Activated naive CD8-positive, alpha-beta T cell treated with anti-CD3 and anti-CD28 coated beads, Interleukin-2, amount 10 ng/mL, durations not matched to agents 7 days and 5 days (primary cell): ENCODE measurements around the gene PDGFB. TPM values are rescaled to one million over a fixed set of nuclear protein-coding genes. Genes with fewer than 3 reads are reported as not detected.

Experiments used
- ATAC-seq: fragments of 150-1000 bp; cut with Tn5 transposase; one replicate; pipeline ENCODE4 v1.10.0; 2021; ENCODE audit warnings: low read depth, moderate library complexity
- POLR2A ChIA-PET: fragments of 350-600 bp; sonication (Branson Sonifier 250); formaldehyde crosslinking; loops from one replicate; lab custom pipeline; 2021; ENCODE audit warnings: antibody characterized with exemption; lab: Charles Lee
- DNase-seq: peaks from one replicate; pipeline ENCODE4 v3.0.0; 2021
- H3K27ac Mint-ChIP-seq: one replicate; pipeline ENCODE4 v1.8.0; 2022; ENCODE audit warnings: mild to moderate bottlenecking, mixed read lengths
- H3K27me3 Mint-ChIP-seq: one replicate; pipeline ENCODE4 v1.8.0; 2022; ENCODE audit warnings: mild to moderate bottlenecking, moderate library complexity, mixed read lengths
- H3K36me3 Mint-ChIP-seq: one replicate; pipeline ENCODE4 v1.8.0; 2021; ENCODE audit warnings: mild to moderate bottlenecking, mixed read lengths
- H3K4me1 Mint-ChIP-seq: one replicate; pipeline ENCODE4 v1.8.0; 2021; ENCODE audit warnings: mixed read lengths
- H3K4me3 Mint-ChIP-seq: one replicate; pipeline ENCODE4 v1.8.0; 2022; ENCODE audit warnings: mild to moderate bottlenecking, moderate library complexity, mixed read lengths
- H3K9me3 Mint-ChIP-seq: one replicate; pipeline ENCODE4 v1.8.0; 2021; ENCODE audit warnings: mixed read lengths
- total RNA-seq, 2 experiments: library from RNA; stranded (reverse); gene quantifications; one replicate each; pipeline ENCODE4 v1.2.3, GENCODE V29; 2021

Gene PDGFB
- total RNA-seq, 2 experiments from 2014 or later: 7.2 to 7.9 TPM

DNA sequence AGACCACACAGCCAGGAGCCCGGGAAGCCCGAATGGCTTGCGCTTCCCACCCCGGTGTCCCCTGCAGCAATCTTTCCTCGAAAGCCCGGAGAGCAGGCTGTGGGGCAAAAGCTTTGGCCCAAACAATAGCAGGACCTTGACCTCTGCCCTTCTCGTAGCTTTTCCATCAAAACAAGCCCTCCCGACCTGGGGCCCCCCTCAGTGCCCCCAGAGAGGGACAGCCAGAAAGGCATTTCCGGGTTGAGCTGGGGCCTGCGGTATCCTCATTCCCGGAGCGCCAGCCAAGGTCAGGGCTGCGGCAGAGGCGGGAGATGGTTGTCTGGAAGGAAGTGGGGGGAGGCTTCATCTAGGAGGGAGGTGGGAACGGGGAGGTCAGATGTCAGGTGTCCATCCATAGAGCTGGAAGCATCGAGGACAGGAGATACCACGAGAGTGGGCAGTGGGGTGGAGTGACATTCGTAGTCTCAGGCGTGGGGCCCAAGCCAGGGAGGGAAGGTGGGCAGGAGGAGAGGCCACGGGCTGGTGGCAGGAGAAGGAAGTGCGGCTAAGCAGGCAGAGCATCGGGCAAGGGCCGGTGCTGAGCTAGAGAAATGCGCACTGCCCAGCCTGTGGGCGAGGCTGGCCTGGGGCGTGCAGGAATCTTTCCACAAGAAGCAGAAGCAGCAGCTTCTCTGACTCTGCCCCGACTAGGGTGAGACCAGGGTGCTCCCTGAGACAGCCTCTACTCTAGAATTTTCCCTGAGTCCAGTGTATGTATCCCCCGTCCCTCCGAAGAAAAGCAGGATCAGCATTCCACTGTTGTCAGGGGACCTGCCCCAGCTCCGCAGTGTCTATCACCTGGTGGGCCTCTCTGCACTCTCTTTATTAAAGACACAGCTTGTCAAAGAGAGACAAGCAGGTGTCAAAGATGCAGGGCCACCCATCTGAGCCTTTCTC, 14.3 kb downstream of the PDGFB start:
- Mint-ChIP-seq H3K9me3 (no peaks in the 10 kb centered on the region), H3K36me3 (no peaks in the 10 kb centered on the region)
- POLR2A ChIA-PET: interaction anchor here (0.8 to 1.3 kb wide), 2 partner anchors 15 to 28 kb away, joined by 3 read pairs; no protein-coding TSS in a partner anchor

DNA sequence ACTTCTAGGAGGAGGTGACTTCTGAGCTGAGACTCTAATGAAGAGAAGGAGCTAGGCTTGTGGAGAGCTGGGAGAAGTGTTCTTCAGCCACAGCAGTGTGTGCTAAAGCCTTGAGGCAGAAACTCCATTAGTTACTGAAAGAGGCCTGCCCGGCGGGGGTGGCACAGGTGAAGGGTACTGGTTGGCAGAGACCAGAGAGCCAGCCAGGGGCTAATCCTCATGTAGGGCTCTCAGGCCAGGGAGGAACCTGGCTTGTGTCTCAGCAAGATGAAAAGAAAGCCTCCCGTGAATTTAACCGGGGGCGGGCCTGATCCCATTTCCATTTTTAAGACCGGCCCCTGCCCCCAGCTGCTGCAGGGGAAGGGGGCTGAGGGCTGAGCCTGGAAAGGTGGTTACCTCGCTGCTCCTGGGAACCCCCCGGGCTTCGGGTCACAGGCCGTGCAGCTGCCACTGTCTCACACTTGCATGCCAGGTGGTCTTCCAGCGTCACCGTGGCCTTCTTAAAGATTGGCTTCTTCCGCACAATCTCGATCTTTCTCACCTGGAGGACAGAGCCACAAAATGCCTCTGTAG, 15.0 kb downstream of the PDGFB start:
- Mint-ChIP-seq H3K36me3 (no peaks in the 10 kb centered on the region), H3K27me3 (peaks cover 46% of the 10 kb centered on the region)
- DNase-seq: no peak

More for the DNA sequence above, 14.3 kb downstream of the PDGFB start:
- Mint-ChIP-seq H3K4me1 (peaks cover 9% of the 10 kb centered on the region), H3K4me3 (no peak overlapping the region), H3K27me3 (peaks cover 50% of the 10 kb centered on the region), H3K27ac (no peak overlapping the region)
- ATAC-seq (no peak), DNase-seq (no peak)

DNA sequence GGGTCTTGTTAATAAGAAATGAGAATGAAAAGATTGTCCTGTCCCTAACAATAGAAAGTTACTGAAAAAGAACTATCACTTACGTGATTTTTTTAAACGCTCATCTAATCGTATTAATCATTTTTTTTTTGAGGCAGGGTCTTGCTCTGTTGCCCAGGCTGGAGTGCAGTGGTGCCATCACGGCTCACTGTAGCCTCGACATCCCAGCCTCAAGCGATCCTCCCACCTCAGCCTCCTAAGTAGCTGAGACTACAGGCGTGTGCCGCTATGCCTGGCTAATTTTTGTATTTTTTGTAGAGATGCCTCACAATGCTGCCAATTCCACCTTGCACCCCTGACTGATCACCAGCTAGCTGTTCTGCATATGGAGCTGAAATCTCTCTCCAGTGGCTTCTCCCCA, 15.7 kb downstream of the PDGFB start:
- Mint-ChIP-seq H3K27ac (no peak overlapping the region), H3K27me3 (peaks cover 39% of the 10 kb centered on the region), H3K36me3 (no peaks in the 10 kb centered on the region), H3K4me3 (no peak overlapping the region), H3K9me3 (no peaks in the 10 kb centered on the region), H3K4me1 (peaks cover 6% of the 10 kb centered on the region)
- ATAC-seq: no peak
- DNase-seq: no peak
- POLR2A ChIA-PET: no interaction called here

More for the DNA sequence above, 15.0 kb downstream of the PDGFB start:
- no peak for ATAC-seq
- POLR2A ChIA-PET: no interaction called here
- no peak overlapping the region for H3K4me3 Mint-ChIP-seq
- no peak overlapping the region for H3K27ac Mint-ChIP-seq
- H3K4me1 Mint-ChIP-seq: peaks cover 7% of the 10 kb centered on the region
- H3K9me3 Mint-ChIP-seq: no peaks in the 10 kb centered on the region

DNA sequence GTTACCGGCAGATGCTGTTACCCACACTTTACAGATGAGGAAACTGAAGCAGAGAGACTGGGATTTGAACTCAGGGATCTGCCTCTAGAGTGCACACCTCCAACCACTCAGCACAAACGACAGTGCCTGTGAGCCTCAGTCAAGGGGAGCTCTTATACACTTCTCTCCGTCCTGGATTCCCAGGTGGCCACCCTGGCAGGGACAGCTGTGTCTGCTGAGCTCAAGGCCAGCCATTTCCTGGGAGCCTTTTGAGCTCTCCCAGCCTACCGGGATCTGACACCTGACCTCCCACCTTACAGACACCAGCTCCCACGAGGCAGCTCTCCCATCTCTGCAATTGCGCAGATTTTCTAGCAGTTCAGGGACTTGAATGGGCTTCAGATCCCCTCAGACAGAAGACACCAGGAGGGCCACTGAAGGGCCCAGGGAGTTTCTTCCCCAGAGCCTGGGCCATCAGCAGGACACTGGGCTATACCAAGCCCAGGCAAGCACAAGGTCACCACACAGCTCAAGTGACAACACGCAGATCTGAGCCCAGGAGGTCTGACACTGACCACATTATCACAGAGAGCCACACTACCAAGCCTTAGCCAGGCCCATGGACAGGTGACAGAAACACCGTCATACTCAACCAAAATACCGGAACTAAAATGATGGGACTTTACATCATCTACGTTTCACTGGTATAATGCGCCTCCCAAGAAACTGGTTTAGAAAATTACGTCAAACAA, 17.1 kb downstream of the PDGFB start:
- Mint-ChIP-seq H3K9me3 (no peaks in the 10 kb centered on the region), H3K27me3 (peaks cover 36% of the 10 kb centered on the region), H3K4me1 (peaks cover 11% of the 10 kb centered on the region), H3K27ac (no peak overlapping the region), H3K4me3 (no peak overlapping the region), H3K36me3 (no peaks in the 10 kb centered on the region)
- ATAC-seq (no peak), DNase-seq (no peak)
- POLR2A ChIA-PET: no interaction called here

DNA sequence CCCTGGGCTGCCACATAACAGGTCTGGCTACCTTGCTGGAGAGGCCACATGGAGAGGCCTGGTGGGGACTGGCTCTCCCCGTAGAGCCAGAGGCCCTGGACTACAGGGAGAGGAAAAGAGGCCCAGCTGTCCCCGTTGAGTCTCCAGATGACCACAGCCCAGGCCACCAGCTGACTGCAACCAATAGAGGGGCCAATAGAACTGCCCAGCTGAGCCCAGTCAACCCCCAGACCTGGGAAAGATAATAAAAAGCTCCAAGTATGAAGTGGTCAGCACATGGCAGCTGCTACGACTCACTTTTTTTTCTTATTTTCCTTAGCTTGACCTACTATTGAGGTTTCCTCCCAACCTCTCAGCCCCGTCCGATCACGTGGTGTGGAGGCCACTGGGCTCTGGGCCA, 18.4 kb downstream of the PDGFB start:
- H3K36me3 Mint-ChIP-seq: no peaks in the 10 kb centered on the region
- DNase-seq (no peak), ATAC-seq (no peak)
- POLR2A ChIA-PET: no interaction called here
- H3K4me3 Mint-ChIP-seq: no peak overlapping the region
- peaks cover 11% of the 10 kb centered on the region for H3K4me1 Mint-ChIP-seq
- peaks cover 31% of the 10 kb centered on the region for H3K27me3 Mint-ChIP-seq
- no peaks in the 10 kb centered on the region for H3K9me3 Mint-ChIP-seq
- H3K27ac Mint-ChIP-seq: no peak overlapping the region

DNA sequence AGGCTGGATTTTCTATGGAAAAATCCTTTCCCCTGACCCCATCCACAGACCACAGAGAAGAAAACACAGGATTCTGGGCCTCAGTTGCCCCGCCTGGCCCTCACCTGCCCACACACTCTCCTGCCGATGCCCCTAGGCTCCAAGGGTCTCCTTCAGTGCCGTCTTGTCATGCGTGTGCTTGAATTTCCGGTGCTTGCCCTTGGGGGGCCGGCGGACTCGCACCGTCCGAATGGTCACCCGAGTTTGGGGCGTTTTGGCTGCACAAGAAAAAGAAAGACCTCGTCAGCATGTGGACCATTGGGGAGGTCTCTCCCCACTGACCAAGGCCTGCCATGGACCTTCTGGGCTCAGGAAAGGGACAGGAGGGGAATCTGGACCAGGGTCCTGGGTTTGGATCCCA, 19.2 kb downstream of the PDGFB start:
- Mint-ChIP-seq H3K4me1 (peaks cover 11% of the 10 kb centered on the region), H3K27me3 (peaks cover 28% of the 10 kb centered on the region), H3K9me3 (no peaks in the 10 kb centered on the region), H3K36me3 (no peaks in the 10 kb centered on the region), H3K27ac (no peak overlapping the region), H3K4me3 (no peak overlapping the region)
- no peak for DNase-seq
- ATAC-seq: no peak
- POLR2A ChIA-PET: no interaction called here

DNA sequence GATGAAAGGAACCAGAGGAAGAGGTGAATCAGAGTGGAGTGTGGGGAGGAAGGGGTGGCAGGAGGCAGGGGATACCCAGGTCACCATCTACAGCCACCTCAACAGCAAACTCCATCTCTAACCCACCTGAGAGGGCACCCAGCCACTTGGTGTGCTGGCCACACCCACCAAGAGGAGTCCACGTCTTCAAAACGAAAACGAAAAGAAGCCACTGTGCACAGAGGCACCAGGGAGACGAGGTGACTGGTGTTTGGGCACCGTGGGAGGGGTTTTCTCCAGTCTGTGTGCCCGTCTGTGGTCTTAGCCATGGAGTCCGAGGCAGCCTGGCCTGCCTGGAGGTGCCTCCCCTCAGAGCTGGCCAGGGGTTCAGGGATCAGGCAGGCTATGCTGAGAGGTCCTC, 20.2 kb downstream of the PDGFB start:
- Mint-ChIP-seq H3K36me3 (no peaks in the 10 kb centered on the region), H3K27ac (no peak overlapping the region)

DNA sequence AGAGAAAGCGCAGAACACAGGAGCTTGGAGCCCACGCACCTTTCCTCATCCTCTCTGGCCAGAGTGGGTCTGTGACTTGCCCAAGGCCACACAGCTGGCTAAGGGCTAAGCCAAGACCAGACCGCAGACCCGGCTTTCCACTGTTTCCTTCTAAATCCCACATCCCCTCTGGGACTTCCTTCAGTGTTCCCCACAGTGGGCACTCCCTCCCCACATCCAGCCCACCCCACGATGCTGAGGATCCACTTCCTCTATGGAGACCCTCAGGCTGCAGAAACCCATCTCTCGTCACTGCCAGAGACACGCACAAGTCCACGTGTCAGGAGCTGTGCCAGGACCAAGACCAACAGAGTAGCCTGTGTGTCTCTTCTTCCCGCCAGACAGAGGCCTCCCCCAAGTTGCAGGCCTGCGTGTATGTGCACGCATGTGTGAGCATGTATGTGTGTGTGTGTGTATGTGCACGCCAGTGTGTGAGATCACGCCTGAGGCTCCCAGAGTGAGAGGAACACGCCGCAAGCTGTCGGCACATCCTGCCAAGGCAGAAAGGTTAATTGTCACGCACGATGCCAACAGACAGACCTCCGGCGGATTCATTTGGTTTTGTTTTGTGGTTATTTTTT, 21.6 kb downstream of the PDGFB start:
- H3K4me1 Mint-ChIP-seq: peaks cover 7% of the 10 kb centered on the region
- H3K27me3 Mint-ChIP-seq: peaks cover 17% of the 10 kb centered on the region
- peak overlapping the region; percentile 47 for H3K27ac Mint-ChIP-seq
- peaks cover 2% of the 10 kb centered on the region for H3K9me3 Mint-ChIP-seq
- no peak for DNase-seq
- peak; percentile 48 for ATAC-seq
- no peak overlapping the region for H3K4me3 Mint-ChIP-seq
- no peaks in the 10 kb centered on the region for H3K36me3 Mint-ChIP-seq
- POLR2A ChIA-PET: no interaction called here

More for the DNA sequence above, 20.2 kb downstream of the PDGFB start:
- POLR2A ChIA-PET: no interaction called here
- Mint-ChIP-seq H3K9me3 (peaks cover 2% of the 10 kb centered on the region), H3K4me3 (no peak overlapping the region), H3K4me1 (peaks cover 7% of the 10 kb centered on the region), H3K27me3 (peaks cover 24% of the 10 kb centered on the region)
- DNase-seq (no peak), ATAC-seq (peak; percentile 27)

DNA sequence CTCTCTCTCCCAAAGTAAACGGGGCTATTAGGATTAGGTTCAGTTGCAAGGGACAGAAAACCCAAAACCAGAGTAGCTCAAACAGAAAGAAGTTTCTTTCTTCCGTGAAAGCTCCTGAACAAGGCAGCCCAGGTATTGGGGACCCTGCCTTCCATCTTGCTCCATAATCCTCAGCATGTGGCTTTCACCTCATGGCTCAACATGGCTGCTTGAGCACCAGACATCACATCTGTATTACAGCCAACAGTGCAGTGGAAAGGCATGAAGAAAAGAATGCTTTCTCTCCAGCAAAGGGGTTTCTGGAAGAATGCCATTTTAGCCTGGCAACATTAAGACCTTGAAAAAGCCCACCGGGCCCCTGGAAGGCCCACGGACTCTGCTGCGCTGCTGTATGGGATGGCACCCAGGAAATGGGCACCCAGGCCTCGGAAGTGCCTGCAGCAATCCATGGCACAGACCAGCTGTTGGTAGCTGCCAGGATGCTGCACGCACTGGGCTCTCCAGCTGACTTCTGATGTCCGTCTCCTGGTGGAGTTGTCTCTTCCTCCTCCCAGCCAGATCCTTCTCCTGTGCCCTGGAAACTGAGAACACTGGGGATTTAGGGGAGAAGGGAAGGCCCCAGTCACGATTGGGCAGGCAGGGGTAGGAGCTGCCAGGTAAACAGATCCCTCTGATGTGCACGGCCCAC, 22.6 kb downstream of the PDGFB start:
- Mint-ChIP-seq H3K4me1 (peaks cover 7% of the 10 kb centered on the region), H3K27me3 (peaks cover 24% of the 10 kb centered on the region), H3K27ac (no peak overlapping the region), H3K36me3 (no peaks in the 10 kb centered on the region), H3K9me3 (peaks cover 2% of the 10 kb centered on the region), H3K4me3 (no peak overlapping the region)
- POLR2A ChIA-PET: interaction anchor here (1.5 kb wide), 1 partner anchor 13 kb away, joined by 5 read pairs; no protein-coding TSS in a partner anchor
- DNase-seq (no peak), ATAC-seq (no peak)

DNA sequence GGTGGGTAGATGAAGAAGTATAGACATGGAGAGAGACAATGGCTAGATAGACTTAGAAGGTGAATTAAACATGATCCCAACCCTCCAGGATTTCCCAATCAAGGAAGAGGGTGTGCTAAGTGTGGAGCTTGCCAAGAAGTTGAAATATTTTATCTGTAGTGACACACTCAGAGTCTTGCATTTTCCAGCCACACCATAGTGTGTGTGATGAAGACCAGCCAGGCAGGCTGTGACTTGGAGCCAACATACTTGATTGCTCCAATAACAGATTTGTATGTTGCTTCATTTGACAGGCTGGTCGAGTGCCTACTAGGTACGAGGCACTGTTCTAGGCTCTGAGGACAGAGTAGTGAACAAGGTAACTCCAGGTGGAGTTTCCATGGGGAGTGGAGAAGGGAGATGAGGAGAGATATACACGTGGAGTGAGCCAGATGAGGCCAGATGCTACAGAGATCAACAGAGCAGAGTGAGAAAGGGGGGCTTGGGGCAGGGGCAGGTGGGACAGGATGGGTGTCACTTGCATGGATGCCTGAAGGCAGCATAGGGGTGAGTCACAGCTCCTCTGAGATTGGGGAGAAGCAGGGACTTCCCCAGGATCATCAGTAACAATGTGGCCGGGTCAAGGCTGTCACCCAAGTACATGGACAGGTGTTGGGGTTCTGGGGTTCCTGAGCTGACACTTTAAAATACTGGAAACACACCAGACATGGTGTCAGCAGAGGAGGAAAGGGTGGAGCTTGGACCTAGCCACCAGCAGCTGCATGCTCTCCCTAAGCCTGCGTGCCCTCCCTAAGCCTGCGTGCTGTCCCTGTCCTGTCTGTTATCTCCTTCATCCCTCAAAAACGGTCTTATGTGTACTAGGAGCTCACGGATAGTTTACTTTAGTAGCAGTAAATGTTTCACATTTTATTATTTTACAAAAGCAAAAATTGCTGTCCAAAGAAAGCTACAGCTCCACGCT, 23.6 kb downstream of the PDGFB start:
- peak; percentile 3 for DNase-seq
- peak overlapping the region; percentile 44 for H3K27ac Mint-ChIP-seq
- H3K36me3 Mint-ChIP-seq: no peaks in the 10 kb centered on the region
- H3K27me3 Mint-ChIP-seq: peaks cover 26% of the 10 kb centered on the region
- H3K4me1 Mint-ChIP-seq: peaks cover 7% of the 10 kb centered on the region
- no peak for ATAC-seq
- peaks cover 2% of the 10 kb centered on the region for H3K9me3 Mint-ChIP-seq
- POLR2A ChIA-PET: interaction anchor here (1.5 kb wide), 1 partner anchor 12 kb away, joined by 5 read pairs; no protein-coding TSS in a partner anchor
- H3K4me3 Mint-ChIP-seq: no peak overlapping the region

DNA sequence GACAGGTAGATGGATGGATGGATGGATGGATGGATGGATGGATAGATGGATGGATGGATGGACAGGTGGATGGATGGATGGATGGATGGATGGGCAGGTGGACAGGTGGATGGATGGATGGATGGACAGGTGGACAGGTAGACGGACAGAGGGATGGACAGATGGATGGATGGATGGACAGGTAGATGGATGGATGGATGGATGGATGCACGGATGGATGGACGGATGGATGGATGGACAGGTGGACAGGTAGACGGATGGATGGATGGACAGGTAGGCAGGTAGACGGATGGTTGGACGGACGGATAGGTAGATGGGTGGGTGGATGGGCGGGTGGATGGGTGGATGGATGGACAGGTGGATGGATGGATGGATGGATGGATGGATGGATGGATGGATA, 24.3 kb downstream of the PDGFB start:
- peaks cover 7% of the 10 kb centered on the region for H3K4me1 Mint-ChIP-seq
- ATAC-seq (no peak), DNase-seq (no peak)
- H3K36me3 Mint-ChIP-seq: no peaks in the 10 kb centered on the region
- H3K9me3 Mint-ChIP-seq: peaks cover 2% of the 10 kb centered on the region
- H3K27me3 Mint-ChIP-seq: peaks cover 31% of the 10 kb centered on the region
- H3K4me3 Mint-ChIP-seq: no peak overlapping the region
- POLR2A ChIA-PET: no interaction called here
- H3K27ac Mint-ChIP-seq: no peak overlapping the region
